Measurements from ENCODE around the gene MCOLN2. TPM values are rescaled to one million over a fixed set of nuclear protein-coding genes. Genes with fewer than 3 reads are reported as not detected.
A peak's percentile ranks its signal among the peaks of the same experiment; 100 is the strongest.

MCOLN2 gene
- total RNA-seq, 1 donor from 2014 or later: 0.11 TPM

DNA sequence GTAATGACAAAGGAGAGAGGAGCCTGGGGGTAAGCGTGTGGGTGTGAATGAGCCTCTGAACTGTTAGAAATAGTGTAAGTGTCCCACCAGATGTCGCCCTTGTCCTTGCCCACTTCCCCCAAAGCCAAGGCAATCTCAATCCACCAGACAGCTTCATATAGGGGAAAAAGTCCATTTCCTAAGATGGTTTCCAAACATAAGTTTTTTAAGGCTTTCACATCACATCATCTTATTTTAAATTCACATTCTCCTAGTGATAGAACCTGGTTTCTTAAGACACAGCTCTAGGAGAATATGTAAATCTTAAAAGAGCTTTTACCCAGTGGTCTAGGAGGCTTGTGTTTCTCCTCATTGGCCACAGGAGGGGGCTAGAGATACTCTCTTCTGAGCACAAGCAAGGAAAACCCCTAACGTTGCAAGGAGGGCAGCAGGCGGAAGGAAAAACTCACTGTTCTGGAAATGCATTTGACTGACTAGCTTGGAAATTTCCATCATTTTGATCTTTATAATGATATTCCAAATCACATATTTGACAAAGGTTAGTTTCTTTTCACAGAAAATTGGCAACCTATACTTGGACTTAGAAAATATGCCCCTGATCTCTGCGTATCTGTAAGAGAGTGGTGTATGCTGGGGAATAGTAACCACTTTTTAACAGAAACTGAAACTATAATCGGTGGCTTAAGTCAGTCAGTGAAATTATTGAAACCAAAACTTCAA lies 52.0 kb downstream of the MCOLN2 start:
- Histone ChIP-seq H4K20me1 (ENCODE audit: low read depth) (no peaks in the 10 kb centered on the region), H3K4me2 (no peak overlapping the region), H3K9ac (no peak overlapping the region), H2AFZ (replicated peaks) (peak overlapping the region; percentile 30), H3K4me1 (no peaks in the 10 kb centered on the region), H3K36me3 (no peaks in the 10 kb centered on the region), H3K27me3 (no peaks in the 10 kb centered on the region), H3F3A (ENCODE audit: low read depth) (no peaks in the 10 kb centered on the region), H3K27ac (no peak overlapping the region), H3K9me3 (ENCODE audit: low read depth) (no peaks in the 10 kb centered on the region), H3K4me3 (no peak overlapping the region), H3K79me2 (ENCODE audit: low read depth) (no peaks in the 10 kb centered on the region)
- Mint-ChIP-seq H3K27me3 (ENCODE audit: insufficient read depth, low read depth) (peaks cover 3% of the 10 kb centered on the region), H3K27ac (no peak overlapping the region), H3K4me1 (peaks cover 18% of the 10 kb centered on the region), H3K9me3 (peaks cover 3% of the 10 kb centered on the region), H3K4me3 (no peak overlapping the region), H3K36me3 (no peaks in the 10 kb centered on the region)
- DNase-seq (ENCODE audit: low spot score): peak; percentile 89
- TF ChIP-seq EZH2 (IDR thresholded peaks at IDR 0.05) (no peak), EZH2phosphoT487 (IDR thresholded peaks at IDR 0.05) (no peak)
- TF ChIP-seq, protein P1, sequence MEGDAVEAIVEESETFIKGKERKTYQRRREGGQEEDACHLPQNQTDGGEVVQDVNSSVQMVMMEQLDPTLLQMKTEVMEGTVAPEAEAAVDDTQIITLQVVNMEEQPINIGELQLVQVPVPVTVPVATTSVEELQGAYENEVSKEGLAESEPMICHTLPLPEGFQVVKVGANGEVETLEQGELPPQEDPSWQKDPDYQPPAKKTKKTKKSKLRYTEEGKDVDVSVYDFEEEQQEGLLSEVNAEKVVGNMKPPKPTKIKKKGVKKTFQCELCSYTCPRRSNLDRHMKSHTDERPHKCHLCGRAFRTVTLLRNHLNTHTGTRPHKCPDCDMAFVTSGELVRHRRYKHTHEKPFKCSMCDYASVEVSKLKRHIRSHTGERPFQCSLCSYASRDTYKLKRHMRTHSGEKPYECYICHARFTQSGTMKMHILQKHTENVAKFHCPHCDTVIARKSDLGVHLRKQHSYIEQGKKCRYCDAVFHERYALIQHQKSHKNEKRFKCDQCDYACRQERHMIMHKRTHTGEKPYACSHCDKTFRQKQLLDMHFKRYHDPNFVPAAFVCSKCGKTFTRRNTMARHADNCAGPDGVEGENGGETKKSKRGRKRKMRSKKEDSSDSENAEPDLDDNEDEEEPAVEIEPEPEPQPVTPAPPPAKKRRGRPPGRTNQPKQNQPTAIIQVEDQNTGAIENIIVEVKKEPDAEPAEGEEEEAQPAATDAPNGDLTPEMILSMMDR (IDR thresholded peaks at IDR 0.05): peak; percentile 92

DNA sequence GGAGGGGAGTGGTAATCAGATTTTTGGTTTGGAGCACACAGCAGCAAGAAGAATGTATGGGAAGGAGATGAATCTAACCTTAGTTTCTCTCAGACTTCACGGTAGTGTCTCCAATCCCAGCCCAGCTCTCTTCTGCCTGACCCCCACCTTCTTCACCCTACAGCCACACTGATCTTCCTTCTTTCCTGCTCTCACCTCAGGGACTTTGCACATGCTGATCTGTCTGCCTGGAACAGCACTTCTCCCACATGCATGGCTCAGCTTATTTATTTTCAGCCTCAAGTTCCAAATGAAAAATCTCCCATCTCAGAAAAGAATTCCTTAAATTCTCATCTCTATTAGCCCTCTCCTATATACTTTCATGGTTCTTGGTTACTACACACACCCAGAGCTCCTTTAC lies 55.1 kb downstream of the MCOLN2 start:
- no peak overlapping the region for H3K27ac Mint-ChIP-seq
- H3F3A ChIP-seq (ENCODE audit: low read depth): no peaks in the 10 kb centered on the region
- no peaks in the 10 kb centered on the region for H3K79me2 ChIP-seq (ENCODE audit: low read depth)
- no peaks in the 10 kb centered on the region for H3K9me3 ChIP-seq (ENCODE audit: low read depth)
- H4K20me1 ChIP-seq (ENCODE audit: low read depth): no peaks in the 10 kb centered on the region
- H3K36me3 ChIP-seq: no peaks in the 10 kb centered on the region
- no peak overlapping the region for H2AFZ ChIP-seq (replicated peaks)
- no peaks in the 10 kb centered on the region for H3K9me3 Mint-ChIP-seq
- H3K4me2 ChIP-seq: no peak overlapping the region
- no peak overlapping the region for H3K4me3 ChIP-seq
- no peak overlapping the region for H3K4me3 Mint-ChIP-seq
- no peaks in the 10 kb centered on the region for H3K36me3 Mint-ChIP-seq
- no peaks in the 10 kb centered on the region for H3K27me3 ChIP-seq
- H3K4me1 ChIP-seq: peaks cover 8% of the 10 kb centered on the region
- peaks cover 3% of the 10 kb centered on the region for H3K27me3 Mint-ChIP-seq (ENCODE audit: insufficient read depth, low read depth)
- no peak overlapping the region for H3K9ac ChIP-seq
- no peak for DNase-seq (ENCODE audit: low spot score)
- TF ChIP-seq, protein P1 (IDR thresholded peaks at IDR 0.05): no peak
- TF ChIP-seq EZH2phosphoT487 (IDR thresholded peaks at IDR 0.05) (no peak), EZH2 (IDR thresholded peaks at IDR 0.05) (no peak)
- H3K27ac ChIP-seq: no peak overlapping the region
- H3K4me1 Mint-ChIP-seq: peaks cover 24% of the 10 kb centered on the region

- TF ChIP-seq, protein P1 (IDR thresholded peaks at IDR 0.05): no peak
- TF ChIP-seq EZH2phosphoT487 (IDR thresholded peaks at IDR 0.05) (no peak), EZH2 (IDR thresholded peaks at IDR 0.05) (no peak)
- peaks cover 21% of the 10 kb centered on the region for H3K4me1 Mint-ChIP-seq
Observed at GRCh38 chr1:84940481-84940880, 56.4 kb downstream of the MCOLN2 start.

More at GRCh38 chr1:84940481-84940880, 56.4 kb downstream of the MCOLN2 start:
- Histone ChIP-seq H3K27ac (no peak overlapping the region), H3F3A (ENCODE audit: low read depth) (no peaks in the 10 kb centered on the region), H3K27me3 (no peaks in the 10 kb centered on the region), H3K36me3 (no peaks in the 10 kb centered on the region), H4K20me1 (ENCODE audit: low read depth) (no peaks in the 10 kb centered on the region), H3K4me3 (no peak overlapping the region), H3K9me3 (ENCODE audit: low read depth) (no peaks in the 10 kb centered on the region), H3K4me1 (peaks cover 8% of the 10 kb centered on the region), H3K9ac (no peak overlapping the region), H3K79me2 (ENCODE audit: low read depth) (no peaks in the 10 kb centered on the region), H2AFZ (replicated peaks) (no peak overlapping the region), H3K4me2 (no peak overlapping the region)
- DNase-seq (ENCODE audit: low spot score): no peak
- peaks cover 3% of the 10 kb centered on the region for H3K27me3 Mint-ChIP-seq (ENCODE audit: insufficient read depth, low read depth)
- no peak overlapping the region for H3K27ac Mint-ChIP-seq
- no peaks in the 10 kb centered on the region for H3K9me3 Mint-ChIP-seq
- no peak overlapping the region for H3K4me3 Mint-ChIP-seq
- no peaks in the 10 kb centered on the region for H3K36me3 Mint-ChIP-seq

Data from neural progenitor cell (in vitro differentiated cells).